ENCODE data around the gene SLC44A2. TPM values are rescaled to one million over a fixed set of nuclear protein-coding genes. Genes with fewer than 3 reads are reported as not detected.

SLC44A2 gene
- total RNA-seq, 1 donor from 2014 or later, result 89.4 TPM

DNA sequence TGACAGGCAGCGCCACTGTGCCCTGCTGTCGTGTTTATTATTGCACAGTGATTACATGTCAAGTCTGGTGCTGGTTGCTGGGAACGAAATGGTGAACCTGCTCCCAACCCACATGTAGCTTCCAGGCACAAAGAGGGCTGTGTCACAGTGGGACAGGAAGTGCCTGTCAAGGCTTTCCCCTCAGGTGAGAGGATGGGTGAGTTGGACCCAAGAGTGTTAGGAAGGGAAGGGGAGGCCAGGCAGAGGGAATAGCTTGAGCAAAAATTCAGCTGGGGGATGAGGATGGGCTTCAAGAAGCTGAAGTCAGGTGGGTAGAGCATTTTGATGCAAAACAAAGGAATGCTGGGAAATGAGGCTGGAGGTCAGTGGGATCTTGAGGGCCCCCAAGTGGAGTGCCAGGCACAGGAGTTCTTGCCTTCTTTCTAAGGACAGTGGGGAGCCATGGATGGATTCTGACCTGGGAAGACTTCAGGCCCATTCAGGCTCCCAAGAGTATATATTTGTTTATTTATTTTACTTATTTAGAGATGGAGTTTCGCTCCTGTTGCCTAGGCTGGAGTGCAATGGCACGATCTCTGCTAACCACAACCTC lies 67.4 kb downstream of the SLC44A2 start:
- H3K4me3 ChIP-seq, result no peak overlapping the region
- H3K27ac ChIP-seq, result no peak overlapping the region
- H3K27me3 ChIP-seq, result no peaks in the 10 kb centered on the region
- no peaks in the 10 kb centered on the region for H3K9me3 ChIP-seq
- intact Hi-C loops (cut with DNase I), result no loop called here
- no peak for TF ChIP-seq POLR2AphosphoS5 (IDR thresholded peaks at IDR 0.05; ENCODE audit: insufficient read depth in 1 of 2, low read depth in 1 of 2)
- no peak for TF ChIP-seq POLR2A (IDR thresholded peaks at IDR 0.05)
- TF ChIP-seq, protein P1, sequence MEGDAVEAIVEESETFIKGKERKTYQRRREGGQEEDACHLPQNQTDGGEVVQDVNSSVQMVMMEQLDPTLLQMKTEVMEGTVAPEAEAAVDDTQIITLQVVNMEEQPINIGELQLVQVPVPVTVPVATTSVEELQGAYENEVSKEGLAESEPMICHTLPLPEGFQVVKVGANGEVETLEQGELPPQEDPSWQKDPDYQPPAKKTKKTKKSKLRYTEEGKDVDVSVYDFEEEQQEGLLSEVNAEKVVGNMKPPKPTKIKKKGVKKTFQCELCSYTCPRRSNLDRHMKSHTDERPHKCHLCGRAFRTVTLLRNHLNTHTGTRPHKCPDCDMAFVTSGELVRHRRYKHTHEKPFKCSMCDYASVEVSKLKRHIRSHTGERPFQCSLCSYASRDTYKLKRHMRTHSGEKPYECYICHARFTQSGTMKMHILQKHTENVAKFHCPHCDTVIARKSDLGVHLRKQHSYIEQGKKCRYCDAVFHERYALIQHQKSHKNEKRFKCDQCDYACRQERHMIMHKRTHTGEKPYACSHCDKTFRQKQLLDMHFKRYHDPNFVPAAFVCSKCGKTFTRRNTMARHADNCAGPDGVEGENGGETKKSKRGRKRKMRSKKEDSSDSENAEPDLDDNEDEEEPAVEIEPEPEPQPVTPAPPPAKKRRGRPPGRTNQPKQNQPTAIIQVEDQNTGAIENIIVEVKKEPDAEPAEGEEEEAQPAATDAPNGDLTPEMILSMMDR (IDR thresholded peaks at IDR 0.05), result no peak
- DNase-seq (ENCODE audit: extremely low spot score in 2 of 2), result no peak
- peaks cover 12% of the 10 kb centered on the region for H3K4me1 ChIP-seq
- peaks cover 0 to 40% of the 10 kb centered on the region in 2 donors for H3K36me3 ChIP-seq

Other genes starting within 250 kb of the SLC44A2 start
- gene TYK2, start 245.0 kb upstream of the SLC44A2 start, total RNA-seq, result 115 TPM
- gene CDC37, start 222.0 kb upstream of the SLC44A2 start, total RNA-seq, result 112 TPM
- gene PDE4A, start 205.0 kb upstream of the SLC44A2 start, total RNA-seq, result 16.7 TPM
- gene KEAP1, start 122.2 kb upstream of the SLC44A2 start, total RNA-seq, result 53.5 TPM
- gene S1PR5, start 108.1 kb upstream of the SLC44A2 start, total RNA-seq, result 36.6 TPM
- 18.2 TPM for gene ATG4D, start 81.6 kb upstream of the SLC44A2 start, total RNA-seq
- gene KRI1, start 59.5 kb upstream of the SLC44A2 start, total RNA-seq, result 21.6 TPM
- 22.8 TPM for gene CDKN2D, start 56.6 kb upstream of the SLC44A2 start, total RNA-seq
- gene AP1M2, start 38.2 kb upstream of the SLC44A2 start, total RNA-seq, result 29.0 TPM
- 125 TPM for gene ILF3, start 28.8 kb downstream of the SLC44A2 start, total RNA-seq
- 36.3 TPM for gene QTRT1, start 75.9 kb downstream of the SLC44A2 start, total RNA-seq
- 128 TPM for gene DNM2, start 92.5 kb downstream of the SLC44A2 start, total RNA-seq
- gene TMED1, start 210.7 kb downstream of the SLC44A2 start, total RNA-seq, result 20.4 TPM
- 2.5 TPM for gene C19orf38, start 222.9 kb downstream of the SLC44A2 start, total RNA-seq
- gene CARM1, start 246.0 kb downstream of the SLC44A2 start, total RNA-seq, result 28.2 TPM